ENCODE measurements around the gene C1orf159. TPM values are rescaled to one million over a fixed set of nuclear protein-coding genes. Genes with fewer than 3 reads are reported as not detected.

C1orf159 gene
- total and polyA plus RNA-seq, 2 experiments from 2014 or later = 7.1 to 25.1 TPM

DNA sequence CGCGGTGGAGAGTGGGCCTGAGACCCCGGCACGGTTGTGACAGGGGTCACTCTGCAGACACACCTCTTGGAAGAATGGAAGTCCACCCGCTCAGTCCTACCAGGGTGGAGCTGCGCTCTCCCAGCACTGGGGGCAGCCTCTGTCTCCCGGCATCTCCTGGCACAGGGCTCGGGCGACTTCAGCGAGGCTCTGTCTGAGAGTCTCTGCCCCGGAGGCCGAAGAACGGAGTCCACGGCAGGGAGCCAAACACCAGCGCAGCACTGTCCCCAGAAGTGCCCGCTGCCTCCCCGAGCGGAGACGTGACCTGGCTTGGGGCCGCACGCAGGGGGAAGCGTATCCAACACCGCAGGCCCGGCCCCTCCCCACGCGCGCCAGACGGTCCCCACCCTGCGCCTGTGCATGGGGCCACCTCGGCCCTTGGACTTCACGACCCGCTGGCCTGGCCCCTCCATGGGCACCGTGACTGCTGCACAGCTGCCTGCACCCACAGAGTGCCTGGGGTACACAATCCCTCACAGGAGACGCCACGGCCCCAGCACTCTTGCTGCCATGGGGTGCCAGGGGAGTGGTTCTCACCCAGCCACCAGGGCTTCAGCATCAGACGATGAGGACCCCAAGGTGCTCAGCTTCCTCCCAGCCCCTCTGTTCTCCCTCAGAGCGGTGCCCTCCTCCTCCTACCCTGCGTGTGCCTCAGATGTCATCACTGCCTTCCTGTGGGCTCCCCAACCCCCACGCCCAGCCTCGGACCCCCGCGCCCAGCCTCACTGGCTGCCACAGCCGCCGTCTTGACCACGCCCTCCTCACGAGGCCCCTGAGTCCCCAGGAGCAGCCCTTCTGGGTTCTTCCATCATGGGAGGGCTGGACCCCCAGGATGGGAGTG is 26.8 kb downstream of the C1orf159 start:
- no peak for DNase-seq (ENCODE audit: low spot score)
- 95% methylated on average over 44 of the region's 46 CpGs for WGBS (ENCODE audit: low lambda C conversion rate, missing lambda C conversion rate)
- no peaks in the 10 kb centered on the region for H4K20me1 ChIP-seq (ENCODE audit: insufficient read depth, poor library complexity, severe bottlenecking)

GRCh38 chr1:1088029-1088800 is 27.7 kb downstream of the C1orf159 start:
- H3K36me3 ChIP-seq (replicated peaks; ENCODE audit: insufficient read depth, low read depth) = no peaks in the 10 kb centered on the region
- no peak for DNase-seq (ENCODE audit: low spot score)
- H3K27ac ChIP-seq = no peak overlapping the region
- no peaks in the 10 kb centered on the region for H3K27me3 ChIP-seq
- no peaks in the 10 kb centered on the region for H3K79me2 ChIP-seq
- H3K4me1 ChIP-seq (ENCODE audit: insufficient read depth) = no peaks in the 10 kb centered on the region
- no peak overlapping the region for H3K4me2 ChIP-seq
- no peak overlapping the region for H3K4me3 ChIP-seq
- TF ChIP-seq EZH2 (IDR thresholded peaks at IDR 0.05; ENCODE audit: borderline replicate concordance) (no peak), EZH2phosphoT487 (IDR thresholded peaks at IDR 0.05; ENCODE audit: low read depth, severe bottlenecking, unreplicated experiment) (no peak), CTCF (IDR thresholded peaks at IDR 0.05; ENCODE audit: poor library complexity) (no peak)
- no peaks in the 10 kb centered on the region for H3K9me3 ChIP-seq (ENCODE audit: low read depth)
- no peaks in the 10 kb centered on the region for H3K9me2 ChIP-seq (replicated peaks; ENCODE audit: insufficient read depth)
- H2AFZ ChIP-seq = no peak overlapping the region
- H4K20me1 ChIP-seq (ENCODE audit: insufficient read depth, poor library complexity, severe bottlenecking) = no peaks in the 10 kb centered on the region
- WGBS (ENCODE audit: low lambda C conversion rate, missing lambda C conversion rate) = 97% methylated on average over 28 of the region's 39 CpGs

More for the DNA sequence above, 26.8 kb downstream of the C1orf159 start:
- H3K9me3 ChIP-seq (ENCODE audit: low read depth) = no peaks in the 10 kb centered on the region
- H3K4me1 ChIP-seq (ENCODE audit: insufficient read depth) = no peaks in the 10 kb centered on the region
- H3K79me2 ChIP-seq = no peaks in the 10 kb centered on the region
- H3K27me3 ChIP-seq = no peaks in the 10 kb centered on the region
- TF ChIP-seq CTCF (IDR thresholded peaks at IDR 0.05; ENCODE audit: poor library complexity) (no peak), EZH2 (IDR thresholded peaks at IDR 0.05; ENCODE audit: borderline replicate concordance) (no peak)
- H3K36me3 ChIP-seq (replicated peaks; ENCODE audit: insufficient read depth, low read depth) = no peaks in the 10 kb centered on the region
- H3K4me2 ChIP-seq = no peak overlapping the region
- H3K9me2 ChIP-seq (replicated peaks; ENCODE audit: insufficient read depth) = no peaks in the 10 kb centered on the region
- H3K27ac ChIP-seq = no peak overlapping the region
- no peak overlapping the region for H2AFZ ChIP-seq
- H3K4me3 ChIP-seq = no peak overlapping the region

GRCh38 chr1:1087351-1088028 is 28.4 kb downstream of the C1orf159 start:
- Histone ChIP-seq H3K27me3 (no peaks in the 10 kb centered on the region), H3K36me3 (replicated peaks; ENCODE audit: insufficient read depth, low read depth) (no peaks in the 10 kb centered on the region), H4K20me1 (ENCODE audit: insufficient read depth, poor library complexity, severe bottlenecking) (no peaks in the 10 kb centered on the region), H3K27ac (no peak overlapping the region), H3K79me2 (no peaks in the 10 kb centered on the region), H3K4me1 (ENCODE audit: insufficient read depth) (no peaks in the 10 kb centered on the region), H3K4me2 (no peak overlapping the region), H3K4me3 (no peak overlapping the region), H3K9me2 (replicated peaks; ENCODE audit: insufficient read depth) (no peaks in the 10 kb centered on the region), H2AFZ (no peak overlapping the region), H3K9me3 (ENCODE audit: low read depth) (no peaks in the 10 kb centered on the region)
- WGBS (ENCODE audit: low lambda C conversion rate, missing lambda C conversion rate) = 95% methylated on average over 32 of the region's 38 CpGs
- TF ChIP-seq CTCF (IDR thresholded peaks at IDR 0.05; ENCODE audit: poor library complexity) = no peak
- no peak for TF ChIP-seq EZH2 (IDR thresholded peaks at IDR 0.05; ENCODE audit: borderline replicate concordance)
- no peak for TF ChIP-seq EZH2phosphoT487 (IDR thresholded peaks at IDR 0.05; ENCODE audit: low read depth, severe bottlenecking, unreplicated experiment)
- DNase-seq (ENCODE audit: low spot score) = no peak
